NCI-H2081 treated with DMSO at 0.1 percent for 48 hours (cell line): ENCODE results near the gene LRRC73.
"Not testable (repeated sequence)": the region's sequence is repeated elsewhere in the genome, so short reads cannot be mapped to it uniquely, and the experiment has no call there.

Experiments
- DNase-seq: peaks from one replicate; lab custom pipeline; 2025; lab: John Stamatoyannopoulos, UW

Gene LRRC73

GRCh38 chr6:43509984-43510826 lies at the start of gene LRRC73:
TSS of gene LRRC73 (minus strand) at chr6:43510346. CDS start at chr6:43509785, 561 bp downstream.
- DNase-seq: no peak

GRCh38 chr6:43559328-43559727 lies 49.2 kb upstream of the LRRC73 start:
- no peak for DNase-seq

GRCh38 chr6:43557620-43558019 lies 47.5 kb upstream of the LRRC73 start:
- not testable (repeated sequence) for DNase-seq

GRCh38 chr6:43547222-43547621 lies 37.1 kb upstream of the LRRC73 start:
- DNase-seq: no peak

- no peak for DNase-seq
Measured at GRCh38 chr6:43544461-43544860, 34.3 kb upstream of the LRRC73 start.

GRCh38 chr6:43541774-43542471 lies 31.8 kb upstream of the LRRC73 start:
- DNase-seq: no peak

GRCh38 chr6:43540507-43540906 lies 30.4 kb upstream of the LRRC73 start:
- DNase-seq: no peak

- DNase-seq: not testable (repeated sequence)
Measured at GRCh38 chr6:43539409-43539808, 29.3 kb upstream of the LRRC73 start.

GRCh38 chr6:43538986-43539385 lies 28.8 kb upstream of the LRRC73 start:
- not testable (repeated sequence) for DNase-seq

GRCh38 chr6:43532201-43532600 lies 22.1 kb upstream of the LRRC73 start:
- DNase-seq: no peak

GRCh38 chr6:43524483-43524961 lies 14.4 kb upstream of the LRRC73 start:
- DNase-seq: no peak

GRCh38 chr6:43523284-43523683 lies 13.1 kb upstream of the LRRC73 start:
- DNase-seq: no peak

- DNase-seq: no peak
Measured at GRCh38 chr6:43522547-43523261, 12.6 kb upstream of the LRRC73 start.

GRCh38 chr6:43521836-43522235 lies 11.7 kb upstream of the LRRC73 start:
- DNase-seq: no peak

GRCh38 chr6:43520097-43520496 lies 10.0 kb upstream of the LRRC73 start:
- DNase-seq: no peak

GRCh38 chr6:43517505-43518357 lies 7.6 kb upstream of the LRRC73 start:
- no peak for DNase-seq

- peak; percentile 97 for DNase-seq
Measured at GRCh38 chr6:43516697-43517504, 6.8 kb upstream of the LRRC73 start, which contains the start of the genes POLR1C and YIPF3. TSS of gene POLR1C (plus strand) at chr6:43517089. CDS start at chr6:43517110, 21 bp downstream. TSS of gene YIPF3 (minus strand) at chr6:43516926. CDS start at chr6:43516807, 119 bp downstream.

GRCh38 chr6:43516367-43516696 lies 6.2 kb upstream of the LRRC73 start:
- no peak for DNase-seq

- no peak for DNase-seq
Measured at GRCh38 chr6:43515808-43516207, 5.7 kb upstream of the LRRC73 start.

GRCh38 chr6:43511824-43512415 lies 1.8 kb upstream of the LRRC73 start:
- DNase-seq: no peak
